Progenitor cell of endocrine pancreas (in vitro differentiated cells): Measurements from ENCODE around the gene ZNF536. TPM values are rescaled to one million over a fixed set of nuclear protein-coding genes. Genes with fewer than 3 reads are reported as not detected.

ENCODE experiments used
- DNase-seq: peaks from one replicate; pipeline ENCODE4 v3.0.0; 2021; ENCODE audit warnings: low spot score; ENCODE audit not compliant: unreplicated experiment
- H3K27ac Mint-ChIP-seq: 2 replicates; pipeline ENCODE4 v1.8.0; 2021; ENCODE audit warnings: mild to moderate bottlenecking, moderate library complexity, mixed read lengths
- H3K27me3 Mint-ChIP-seq: 2 replicates; pipeline ENCODE4 v1.8.0; 2021; ENCODE audit warnings: mixed read lengths
- H3K36me3 Mint-ChIP-seq: 2 replicates; pipeline ENCODE4 v1.8.0; 2022; ENCODE audit warnings: mixed read lengths; ENCODE audit not compliant: insufficient read depth
- H3K4me1 Mint-ChIP-seq: 2 replicates; pipeline ENCODE4 v1.8.0; 2021; ENCODE audit warnings: low read depth, mixed read lengths
- H3K4me3 Mint-ChIP-seq: 2 replicates; pipeline ENCODE4 v1.8.0; 2021; ENCODE audit warnings: low read depth, mild to moderate bottlenecking, moderate library complexity, mixed read lengths
- H3K9me3 Mint-ChIP-seq: 2 replicates; pipeline ENCODE4 v1.8.0; 2021; ENCODE audit warnings: low read depth, mixed read lengths
- total RNA-seq: library from RNA; stranded (reverse); gene quantifications from 2 replicates; pipeline ENCODE4 v1.2.1, GENCODE V29; 2021
- TF ChIP-seq, protein P1 (sequence below): fragments of 200-600 bp; sonication (generic); IDR thresholded peaks from one replicate; pipeline ENCODE4 v1.5.0; 2021; ENCODE audit warnings: antibody characterized with exemption, mild to moderate bottlenecking; ENCODE audit not compliant: unreplicated experiment

The ZNF536 gene
- total RNA-seq, 1 donor from 2014 or later, result 2.0 TPM

DNA sequence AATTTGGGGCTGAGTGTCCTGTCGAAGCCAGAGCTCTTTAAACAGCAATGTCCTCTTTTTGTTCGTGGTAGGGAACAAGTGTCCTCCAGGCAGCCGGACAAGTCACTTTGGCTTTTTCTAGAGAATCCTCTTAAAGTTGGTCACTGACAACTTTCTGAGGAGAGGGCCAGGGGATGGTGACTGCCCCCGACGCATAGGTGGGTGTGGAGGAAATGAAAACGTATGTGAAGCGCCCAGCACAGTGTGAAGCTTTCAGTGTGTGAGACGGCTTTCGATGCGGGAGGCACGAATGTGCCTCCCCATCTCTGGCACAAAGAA, 45.8 kb upstream of the ZNF536 start:
- H3K27ac Mint-ChIP-seq, result no peak overlapping the region
- TF ChIP-seq, protein P1, sequence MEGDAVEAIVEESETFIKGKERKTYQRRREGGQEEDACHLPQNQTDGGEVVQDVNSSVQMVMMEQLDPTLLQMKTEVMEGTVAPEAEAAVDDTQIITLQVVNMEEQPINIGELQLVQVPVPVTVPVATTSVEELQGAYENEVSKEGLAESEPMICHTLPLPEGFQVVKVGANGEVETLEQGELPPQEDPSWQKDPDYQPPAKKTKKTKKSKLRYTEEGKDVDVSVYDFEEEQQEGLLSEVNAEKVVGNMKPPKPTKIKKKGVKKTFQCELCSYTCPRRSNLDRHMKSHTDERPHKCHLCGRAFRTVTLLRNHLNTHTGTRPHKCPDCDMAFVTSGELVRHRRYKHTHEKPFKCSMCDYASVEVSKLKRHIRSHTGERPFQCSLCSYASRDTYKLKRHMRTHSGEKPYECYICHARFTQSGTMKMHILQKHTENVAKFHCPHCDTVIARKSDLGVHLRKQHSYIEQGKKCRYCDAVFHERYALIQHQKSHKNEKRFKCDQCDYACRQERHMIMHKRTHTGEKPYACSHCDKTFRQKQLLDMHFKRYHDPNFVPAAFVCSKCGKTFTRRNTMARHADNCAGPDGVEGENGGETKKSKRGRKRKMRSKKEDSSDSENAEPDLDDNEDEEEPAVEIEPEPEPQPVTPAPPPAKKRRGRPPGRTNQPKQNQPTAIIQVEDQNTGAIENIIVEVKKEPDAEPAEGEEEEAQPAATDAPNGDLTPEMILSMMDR, result no peak
- peaks cover 3% of the 10 kb centered on the region for H3K4me1 Mint-ChIP-seq
- H3K27me3 Mint-ChIP-seq, result peaks cover 4% of the 10 kb centered on the region
- H3K9me3 Mint-ChIP-seq, result peaks cover 5% of the 10 kb centered on the region
- H3K4me3 Mint-ChIP-seq, result no peak overlapping the region
- no peaks in the 10 kb centered on the region for H3K36me3 Mint-ChIP-seq
- no peak for DNase-seq

DNA sequence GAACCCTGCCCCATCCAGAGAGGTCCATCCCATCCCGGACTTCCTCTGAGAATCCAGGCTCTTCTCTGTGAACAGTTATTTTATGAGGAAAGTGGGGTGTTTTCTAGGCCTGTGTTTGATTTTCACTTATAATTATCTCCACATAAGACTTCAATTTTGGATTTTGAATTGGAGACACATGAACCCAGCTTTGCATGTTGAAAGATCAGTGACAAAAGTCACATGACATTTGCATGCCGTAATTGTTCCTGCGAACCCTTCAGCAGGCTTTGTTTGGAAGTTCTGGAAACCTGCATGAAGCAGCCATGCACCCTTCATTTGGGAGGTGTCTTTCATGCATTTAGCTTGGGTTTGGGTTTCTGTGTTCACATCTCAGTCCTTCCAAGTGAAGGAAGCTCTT, 44.9 kb upstream of the ZNF536 start:
- no peak overlapping the region for H3K27ac Mint-ChIP-seq
- no peak overlapping the region for H3K4me3 Mint-ChIP-seq
- H3K27me3 Mint-ChIP-seq, result peaks cover 12% of the 10 kb centered on the region
- peaks cover 3% of the 10 kb centered on the region for H3K4me1 Mint-ChIP-seq
- TF ChIP-seq, protein P1, result no peak
- no peak for DNase-seq
- H3K36me3 Mint-ChIP-seq, result no peaks in the 10 kb centered on the region
- peaks cover 5% of the 10 kb centered on the region for H3K9me3 Mint-ChIP-seq

DNA sequence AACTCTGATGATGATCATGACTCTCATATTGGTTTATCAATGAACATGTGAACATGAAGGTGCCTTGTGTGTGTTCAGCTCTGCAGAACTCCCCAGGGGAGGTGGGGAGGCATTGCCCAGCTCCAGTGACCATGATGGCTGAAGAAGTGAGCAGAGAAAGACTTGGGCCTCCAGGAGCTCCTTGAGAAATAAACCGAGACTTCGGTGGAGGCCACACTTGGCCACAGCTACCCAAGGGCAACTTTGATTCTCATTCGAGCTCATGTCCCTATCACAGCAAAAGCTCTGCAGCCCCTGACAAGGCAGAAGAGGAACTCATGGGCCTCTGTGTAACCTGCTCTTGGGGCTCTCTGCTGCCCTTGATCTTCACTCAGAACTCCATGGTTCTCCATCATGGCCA, 44.1 kb upstream of the ZNF536 start:
- no peaks in the 10 kb centered on the region for H3K36me3 Mint-ChIP-seq
- H3K27me3 Mint-ChIP-seq, result peaks cover 15% of the 10 kb centered on the region
- TF ChIP-seq, protein P1, result no peak
- peaks cover 5% of the 10 kb centered on the region for H3K9me3 Mint-ChIP-seq
- no peak for DNase-seq
- peaks cover 3% of the 10 kb centered on the region for H3K4me1 Mint-ChIP-seq
- no peak overlapping the region for H3K27ac Mint-ChIP-seq
- no peak overlapping the region for H3K4me3 Mint-ChIP-seq

- TF ChIP-seq, protein P1, result no peak
- peaks cover 11% of the 10 kb centered on the region for H3K27me3 Mint-ChIP-seq
- DNase-seq, result no peak
- no peak overlapping the region for H3K4me3 Mint-ChIP-seq
- H3K9me3 Mint-ChIP-seq, result no peaks in the 10 kb centered on the region
- H3K36me3 Mint-ChIP-seq, result no peaks in the 10 kb centered on the region
- H3K4me1 Mint-ChIP-seq, result peaks cover 3% of the 10 kb centered on the region
- no peak overlapping the region for H3K27ac Mint-ChIP-seq
Measured at GRCh38 chr19:30330266-30330665, 41.9 kb upstream of the ZNF536 start.

GRCh38 chr19:30332445-30333234, 39.5 kb upstream of the ZNF536 start:
- Mint-ChIP-seq H3K9me3 (no peaks in the 10 kb centered on the region), H3K27ac (no peak overlapping the region), H3K36me3 (no peaks in the 10 kb centered on the region), H3K4me3 (no peak overlapping the region), H3K4me1 (no peaks in the 10 kb centered on the region), H3K27me3 (peaks cover 11% of the 10 kb centered on the region)
- DNase-seq, result no peak
- TF ChIP-seq, protein P1, result no peak
